BE2C (cell line): ENCODE measurements around the gene HPSE2.

Source experiments
- DNase-seq: peaks from one replicate; pipeline ENCODE4 v3.0.0-alpha.2; 2020
- H3K27me3 ChIP-seq: fragments of 250-450 bp; sonication (Bioruptor Pico); 2 replicates; pipeline ENCODE4 v1.5.1; 2020; ENCODE audit warnings: mild to moderate bottlenecking
- H3K36me3 ChIP-seq: fragments of 250-450 bp; sonication (Bioruptor Pico); 2 replicates; pipeline ENCODE4 v1.5.1; 2020; ENCODE audit warnings: mild to moderate bottlenecking
- H3K4me1 ChIP-seq: fragments of 250-450 bp; sonication (Bioruptor Pico); 2 replicates; pipeline ENCODE4 v1.5.1; 2020
- H3K4me3 ChIP-seq: 2 replicates; pipeline ENCODE4 v1.5.1; 2011; ENCODE audit warnings: low read depth, low read length
- H3K9me3 ChIP-seq: fragments of 250-450 bp; sonication (Bioruptor Pico); 2 replicates; pipeline ENCODE4 v1.5.1; 2020
- CTCF ChIP-seq: IDR thresholded peaks from 2 replicates; pipeline ENCODE4 v1.5.1; 2012; ENCODE audit warnings: mild to moderate bottlenecking, low read depth, low read length

HPSE2 gene

GRCh38 chr10:98589691-98590090, 646.0 kb downstream of the HPSE2 start:
- H3K9me3 ChIP-seq: no peaks in the 10 kb centered on the region
- no peaks in the 10 kb centered on the region for H3K36me3 ChIP-seq
- no peaks in the 10 kb centered on the region for H3K27me3 ChIP-seq
- no peak overlapping the region for H3K4me3 ChIP-seq
- H3K4me1 ChIP-seq: no peaks in the 10 kb centered on the region
- TF ChIP-seq CTCF: no peak
- no peak for DNase-seq

- no peak for DNase-seq
- no peak overlapping the region for H3K4me3 ChIP-seq
- H3K27me3 ChIP-seq: no peaks in the 10 kb centered on the region
- TF ChIP-seq CTCF: no peak
- H3K36me3 ChIP-seq: no peaks in the 10 kb centered on the region
- H3K9me3 ChIP-seq: no peaks in the 10 kb centered on the region
- H3K4me1 ChIP-seq: no peaks in the 10 kb centered on the region
Measured at GRCh38 chr10:98589007-98589406, 646.6 kb downstream of the HPSE2 start.

GRCh38 chr10:98587156-98587837, 648.4 kb downstream of the HPSE2 start:
- no peaks in the 10 kb centered on the region for H3K27me3 ChIP-seq
- no peak for DNase-seq
- TF ChIP-seq CTCF: no peak

GRCh38 chr10:98586096-98586495, 649.6 kb downstream of the HPSE2 start:
- no peak for TF ChIP-seq CTCF
- no peak overlapping the region for H3K4me3 ChIP-seq
- DNase-seq: no peak
- H3K36me3 ChIP-seq: no peaks in the 10 kb centered on the region
- no peaks in the 10 kb centered on the region for H3K27me3 ChIP-seq
- no peaks in the 10 kb centered on the region for H3K9me3 ChIP-seq
- H3K4me1 ChIP-seq: no peaks in the 10 kb centered on the region

More at GRCh38 chr10:98587156-98587837, 648.4 kb downstream of the HPSE2 start:
- H3K4me3 ChIP-seq: no peak overlapping the region
- no peaks in the 10 kb centered on the region for H3K36me3 ChIP-seq
- H3K9me3 ChIP-seq: no peaks in the 10 kb centered on the region
- H3K4me1 ChIP-seq: no peaks in the 10 kb centered on the region

GRCh38 chr10:98582363-98582762, 653.3 kb downstream of the HPSE2 start:
- no peaks in the 10 kb centered on the region for H3K9me3 ChIP-seq
- no peaks in the 10 kb centered on the region for H3K27me3 ChIP-seq
- no peak for TF ChIP-seq CTCF
- no peaks in the 10 kb centered on the region for H3K36me3 ChIP-seq
- no peaks in the 10 kb centered on the region for H3K4me1 ChIP-seq
- no peak overlapping the region for H3K4me3 ChIP-seq
- DNase-seq: no peak

GRCh38 chr10:98577578-98577977, 658.1 kb downstream of the HPSE2 start:
- no peaks in the 10 kb centered on the region for H3K4me1 ChIP-seq
- H3K4me3 ChIP-seq: no peak overlapping the region
- H3K36me3 ChIP-seq: no peaks in the 10 kb centered on the region
- DNase-seq: no peak
- no peaks in the 10 kb centered on the region for H3K9me3 ChIP-seq
- H3K27me3 ChIP-seq: no peaks in the 10 kb centered on the region
- no peak for TF ChIP-seq CTCF
